ENCODE data around the gene WFDC11. TPM values are rescaled to one million over a fixed set of nuclear protein-coding genes. Genes with fewer than 3 reads are reported as not detected.

WFDC11 gene
- total RNA-seq, 1 experiment from 2014 or later = not detected

- Histone ChIP-seq H4K20me1 (ENCODE audit: control insufficient read depth, insufficient read depth, insufficient read length) (no peaks in the 10 kb centered on the region), H3K18ac (ENCODE audit: insufficient read length, low read depth, low read length) (no peak overlapping the region), H2AFZ (ENCODE audit: low read length) (no peak overlapping the region), H3K4me2 (ENCODE audit: insufficient read depth, insufficient read length, low read length) (no peak overlapping the region), H3K79me1 (ENCODE audit: insufficient read depth, low read depth, low read length, poor library complexity, severe bottlenecking) (no peaks in the 10 kb centered on the region), H3K27me3 (ENCODE audit: insufficient read depth, low read length) (no peaks in the 10 kb centered on the region), H2BK12ac (ENCODE audit: insufficient read length, low read depth, low read length) (no peak overlapping the region), H3K9me3 (ENCODE audit: control insufficient read depth, low read depth, low read length) (no peaks in the 10 kb centered on the region), H2BK20ac (ENCODE audit: low read depth, low read length, poor library complexity, severe bottlenecking) (no peak overlapping the region), H3K4ac (ENCODE audit: low read depth, low read length) (no peak overlapping the region), H3K27ac (ENCODE audit: insufficient read length, low read depth, low read length) (no peak overlapping the region), H2BK120ac (ENCODE audit: low read depth, low read length, poor library complexity, severe bottlenecking) (no peak overlapping the region), H3K79me2 (ENCODE audit: insufficient read depth, low read length) (no peaks in the 10 kb centered on the region), H3K56ac (ENCODE audit: insufficient read length, low read depth, low read length) (no peak overlapping the region), H2BK5ac (ENCODE audit: insufficient read length, low read length) (no peak overlapping the region), H2BK15ac (ENCODE audit: low read depth, low read length) (no peak overlapping the region), H3K4me1 (ENCODE audit: insufficient read depth, low read length) (no peaks in the 10 kb centered on the region), H3K9ac (ENCODE audit: extremely low read depth, insufficient read length, low read length) (no peak overlapping the region), H3K23ac (ENCODE audit: insufficient read length, low read depth, low read length) (no peak overlapping the region), H3K23me2 (ENCODE audit: insufficient read length, low read depth, low read length, poor library complexity, severe bottlenecking) (no peaks in the 10 kb centered on the region), H4K5ac (ENCODE audit: insufficient read length, low read depth, low read length) (no peak overlapping the region), H4K91ac (ENCODE audit: insufficient read length, low read depth, low read length) (no peak overlapping the region), H3K14ac (ENCODE audit: insufficient read depth, low read length) (no peak overlapping the region), H3T11ph (ENCODE audit: low read length) (no peak overlapping the region), H4K8ac (replicated peaks; ENCODE audit: insufficient read length, low read depth, low read length) (no peak overlapping the region), H2AK5ac (ENCODE audit: insufficient read length, low read length) (no peak overlapping the region)
- WGBS (ENCODE audit: extremely low coverage, insufficient read length, low lambda C conversion rate) = no CpG with 5 or more reads among the region's 2 CpGs
- Mint-ChIP-seq H3K36me3 (ENCODE audit: insufficient read depth in 1 of 3, low read depth in 3 of 3) (no peaks in the 10 kb centered on the region), H3K27ac (no peak overlapping the region), H3K4me3 (no peak overlapping the region), H3K9me3 (peaks cover 0 to 2% of the 10 kb centered on the region in 2 experiments; a peak in 1 of 5 replicates), H3K27me3 (ENCODE audit: low read depth) (no peaks in the 10 kb centered on the region; the same call in 1 of the 2 replicates), H3K4me1 (peaks cover 3% of the 10 kb centered on the region in 2 experiments; a peak in 1 of 4 replicates)
- TF ChIP-seq, protein P1, sequence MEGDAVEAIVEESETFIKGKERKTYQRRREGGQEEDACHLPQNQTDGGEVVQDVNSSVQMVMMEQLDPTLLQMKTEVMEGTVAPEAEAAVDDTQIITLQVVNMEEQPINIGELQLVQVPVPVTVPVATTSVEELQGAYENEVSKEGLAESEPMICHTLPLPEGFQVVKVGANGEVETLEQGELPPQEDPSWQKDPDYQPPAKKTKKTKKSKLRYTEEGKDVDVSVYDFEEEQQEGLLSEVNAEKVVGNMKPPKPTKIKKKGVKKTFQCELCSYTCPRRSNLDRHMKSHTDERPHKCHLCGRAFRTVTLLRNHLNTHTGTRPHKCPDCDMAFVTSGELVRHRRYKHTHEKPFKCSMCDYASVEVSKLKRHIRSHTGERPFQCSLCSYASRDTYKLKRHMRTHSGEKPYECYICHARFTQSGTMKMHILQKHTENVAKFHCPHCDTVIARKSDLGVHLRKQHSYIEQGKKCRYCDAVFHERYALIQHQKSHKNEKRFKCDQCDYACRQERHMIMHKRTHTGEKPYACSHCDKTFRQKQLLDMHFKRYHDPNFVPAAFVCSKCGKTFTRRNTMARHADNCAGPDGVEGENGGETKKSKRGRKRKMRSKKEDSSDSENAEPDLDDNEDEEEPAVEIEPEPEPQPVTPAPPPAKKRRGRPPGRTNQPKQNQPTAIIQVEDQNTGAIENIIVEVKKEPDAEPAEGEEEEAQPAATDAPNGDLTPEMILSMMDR (conservative IDR thresholded peaks at IDR 0.05) = no peak
- no peak for DNase-seq
Observed at GRCh38 chr20:45617591-45617990, 52.4 kb downstream of the WFDC11 start.

Data from H9 (cell line).